RKO (cell line): ENCODE results near the gene SH2D3A.

Source experiments
- DNase-seq: peaks from one replicate; pipeline ENCODE4 v3.0.0-alpha.2; 2016; ENCODE audit warnings: low spot score

SH2D3A gene

DNA sequence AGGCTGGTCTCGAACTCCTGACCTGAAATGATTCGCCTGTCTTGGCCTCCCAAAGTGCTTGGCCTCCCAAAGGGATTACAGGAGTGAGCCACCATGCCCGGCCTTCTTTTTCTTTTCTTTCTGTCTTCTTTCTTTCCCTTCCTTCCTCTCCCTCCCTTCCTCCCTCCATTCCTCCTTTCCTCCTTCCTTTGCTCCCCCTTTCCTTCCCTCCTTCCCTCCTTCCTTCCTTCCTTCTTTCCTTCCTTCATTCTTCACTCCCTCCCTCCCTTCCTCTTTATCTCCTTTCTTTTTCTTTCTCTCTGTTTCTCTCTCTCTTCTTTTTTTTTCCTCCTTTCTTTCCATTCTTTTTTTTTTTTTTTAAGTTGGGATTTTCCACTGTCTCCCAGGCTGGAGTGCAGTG, 58.9 kb downstream of the SH2D3A start:
- DNase-seq, result no peak

- DNase-seq, result no peak
Observed at GRCh38 chr19:6707658-6708018, 59.6 kb downstream of the SH2D3A start.

- no peak for DNase-seq
Observed at GRCh38 chr19:6707011-6707657, 60.1 kb downstream of the SH2D3A start.

DNA sequence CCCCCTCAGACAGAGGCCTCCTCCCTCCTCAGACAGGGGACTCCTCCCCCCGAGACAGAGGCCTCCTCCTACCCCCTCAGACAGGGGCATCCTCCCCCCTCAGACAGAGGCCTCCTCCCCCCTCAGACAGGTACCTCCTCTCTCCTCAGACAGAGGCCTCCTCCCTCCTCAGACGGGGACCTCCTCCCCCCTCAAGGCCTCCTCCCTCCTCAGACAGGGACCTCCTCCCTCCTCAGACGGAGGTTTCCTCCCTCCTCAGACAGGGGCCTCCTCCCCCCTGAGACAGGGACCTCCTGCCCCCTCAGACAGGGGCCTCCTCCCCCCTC, 60.6 kb downstream of the SH2D3A start:
- DNase-seq, result no peak

GRCh38 chr19:6705931-6706632, 61.2 kb downstream of the SH2D3A start:
- DNase-seq, result no peak
